ENCODE results near the gene TTLL13.
"Not testable (repeated sequence)": the region's sequence is repeated elsewhere in the genome, so short reads cannot be mapped to it uniquely, and the experiment has no call there.

The TTLL13 gene

DNA sequence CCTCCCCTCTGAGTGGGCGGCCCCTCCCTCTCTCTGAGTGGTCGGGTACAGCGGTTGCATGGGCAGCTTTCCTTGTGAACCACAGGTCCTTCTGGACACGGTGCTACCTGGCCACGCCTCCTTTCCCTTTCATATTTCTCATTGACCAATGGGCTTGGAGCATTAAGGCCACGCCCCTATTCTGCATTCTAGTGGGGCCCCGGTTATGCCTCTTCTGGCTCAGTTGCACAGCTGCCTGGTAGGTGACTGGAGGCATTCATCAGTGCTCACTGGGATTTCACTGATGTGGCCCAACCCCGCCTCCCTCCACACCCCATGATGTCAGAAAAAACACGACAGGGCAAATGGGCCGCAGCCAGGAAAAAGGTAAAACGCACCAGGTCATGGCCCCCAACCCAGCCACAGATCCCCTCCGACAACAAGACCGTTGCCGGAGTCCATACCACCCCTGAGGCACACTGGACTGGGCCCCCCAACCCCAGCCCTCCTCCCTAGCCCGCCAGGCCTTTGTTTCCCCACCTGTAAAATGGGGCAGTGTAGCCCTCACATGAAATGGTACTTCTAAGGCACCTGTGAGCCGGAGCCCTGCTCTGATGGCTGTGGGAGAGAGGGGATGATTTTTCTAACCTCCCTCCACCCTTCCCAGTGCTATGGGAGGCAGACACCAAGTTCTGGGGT, 42.5 kb downstream of the TTLL13 start:
- no peak for DNase-seq

DNA sequence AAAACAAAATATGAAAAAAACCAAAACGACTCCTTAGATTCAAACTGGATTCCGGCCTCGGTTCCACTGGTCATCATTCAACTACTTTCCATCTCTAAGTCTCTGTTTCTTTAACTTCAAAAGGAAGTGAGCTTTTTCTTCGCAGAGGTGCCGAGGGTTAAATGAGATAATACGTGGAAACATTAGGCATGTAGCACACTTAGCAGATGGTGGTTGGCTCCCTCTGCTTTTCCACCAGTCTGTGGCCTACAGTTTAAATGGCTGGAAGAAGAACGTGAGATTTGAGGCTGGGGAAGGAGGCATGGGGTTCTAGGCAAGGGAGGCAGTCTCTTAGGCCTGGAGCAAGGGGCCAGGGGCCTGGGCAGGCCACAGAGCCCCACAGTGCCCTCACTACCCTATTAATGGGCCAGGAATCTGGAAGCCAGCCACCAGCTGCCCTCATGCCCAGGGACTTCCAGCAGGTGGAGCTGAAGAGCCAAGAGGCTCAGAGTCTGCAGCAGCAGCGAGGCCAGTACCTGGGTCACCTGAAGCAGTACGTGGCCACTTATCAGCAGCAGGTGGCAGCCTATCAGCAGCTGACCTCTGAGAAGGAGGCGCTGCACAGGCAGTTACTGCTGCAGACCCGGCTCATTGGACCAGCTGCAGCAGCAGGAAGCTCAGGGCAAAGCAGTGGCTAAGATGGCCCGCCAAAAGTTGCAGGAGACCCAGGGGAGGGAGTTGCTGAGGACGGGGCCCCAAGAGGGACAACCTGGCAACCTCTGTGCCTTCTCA, 43.9 kb downstream of the TTLL13 start:
- not testable (repeated sequence) for DNase-seq

DNA sequence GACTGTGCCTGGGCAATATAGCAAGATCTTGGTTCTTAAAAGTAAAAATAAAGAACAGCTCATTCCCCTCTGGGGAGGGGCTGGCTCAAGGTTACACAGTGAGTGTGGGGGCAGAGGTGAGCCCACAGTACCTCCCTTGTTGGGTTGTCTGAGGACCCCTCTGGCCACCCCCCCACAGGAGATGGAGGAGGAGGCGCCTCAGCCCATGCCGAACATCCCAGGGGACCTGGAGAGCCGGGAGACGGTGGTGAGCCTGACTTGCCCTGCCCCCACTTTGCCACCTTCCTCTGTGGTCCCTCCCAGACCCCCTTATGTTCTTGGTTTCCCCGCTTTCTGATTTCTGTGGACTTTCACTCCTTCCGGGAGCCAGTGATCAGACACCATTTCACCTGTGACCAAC, 44.8 kb downstream of the TTLL13 start:
- DNase-seq = no peak

DNA sequence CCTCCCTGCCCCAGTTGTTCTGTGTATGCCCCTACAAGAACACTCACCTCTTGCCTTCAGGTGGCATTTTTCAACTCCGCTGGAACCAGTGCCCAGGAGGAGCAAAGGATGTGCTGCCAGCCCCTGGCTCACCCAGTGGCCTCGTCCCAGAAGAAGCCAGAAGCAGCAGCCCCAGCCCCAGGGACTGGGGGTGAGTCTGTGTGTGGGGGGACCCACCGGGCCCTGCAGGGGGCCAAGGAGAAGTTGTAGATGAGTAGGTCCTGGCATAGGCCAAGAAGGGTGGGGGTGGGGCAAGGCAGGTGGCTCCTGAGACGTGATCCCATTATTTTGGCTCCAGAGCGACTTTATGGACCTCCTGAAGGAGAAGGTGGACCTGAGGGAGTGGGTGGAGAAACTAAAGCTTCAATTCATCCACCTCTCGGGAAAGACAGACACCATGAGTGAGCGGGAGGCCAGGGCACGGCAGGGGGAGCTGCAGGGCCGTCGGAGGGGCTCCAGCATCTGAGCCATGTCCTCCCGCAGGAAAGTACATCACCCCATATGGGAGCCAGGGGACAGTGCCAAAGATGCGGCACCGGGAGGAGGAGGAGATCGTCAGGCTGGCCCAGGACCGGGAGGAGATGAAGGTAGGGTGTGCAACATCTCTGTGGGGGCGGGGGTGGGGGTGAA, 45.4 kb downstream of the TTLL13 start:
- no peak for DNase-seq

DNA sequence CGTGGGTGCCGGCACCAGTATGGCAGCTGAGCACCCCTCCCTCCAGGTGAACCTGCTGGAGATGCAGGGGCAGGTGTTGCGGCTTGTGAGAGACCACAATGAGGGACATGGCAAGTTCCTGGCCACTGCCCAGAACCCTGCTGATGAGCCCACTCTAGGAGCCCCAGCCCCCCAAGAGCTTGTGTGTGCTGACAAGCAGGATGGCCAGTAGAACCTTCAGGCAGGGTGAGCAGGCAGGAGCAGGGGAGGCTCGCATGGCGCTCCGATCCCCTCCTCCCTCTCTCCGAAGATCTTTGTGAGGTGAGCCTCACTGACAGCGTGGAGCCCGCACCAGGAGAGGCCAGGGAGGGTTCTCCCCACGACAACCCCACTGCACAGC, 45.9 kb downstream of the TTLL13 start:
- DNase-seq = no peak

DNA sequence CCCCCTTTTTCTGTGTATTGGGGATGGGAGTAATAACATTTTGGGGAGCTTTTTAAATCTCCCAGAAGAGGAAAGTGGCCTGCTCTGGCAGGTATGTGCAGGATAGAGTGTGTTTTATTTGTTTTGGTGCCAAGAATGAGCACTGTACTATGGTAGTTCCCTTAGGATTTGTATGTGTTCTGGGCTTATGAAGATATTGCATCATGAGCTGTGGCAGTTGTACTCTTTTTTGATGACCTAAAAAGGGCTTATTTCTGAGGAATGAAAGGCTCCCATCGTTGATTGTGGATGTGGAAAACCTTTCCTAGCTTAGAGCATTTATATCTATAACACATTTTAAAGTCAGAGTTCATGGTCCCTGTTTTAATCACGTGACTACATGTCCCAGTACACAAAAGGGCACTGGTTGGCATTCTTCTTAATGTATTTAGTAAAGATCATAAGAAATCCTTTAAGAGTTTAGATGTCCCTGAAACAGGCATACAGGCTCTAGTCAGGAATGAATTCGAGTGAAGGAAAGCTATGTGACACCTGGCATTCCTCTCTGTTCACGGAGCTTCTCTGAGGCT, 47.0 kb downstream of the TTLL13 start:
- not testable (repeated sequence) for DNase-seq

DNA sequence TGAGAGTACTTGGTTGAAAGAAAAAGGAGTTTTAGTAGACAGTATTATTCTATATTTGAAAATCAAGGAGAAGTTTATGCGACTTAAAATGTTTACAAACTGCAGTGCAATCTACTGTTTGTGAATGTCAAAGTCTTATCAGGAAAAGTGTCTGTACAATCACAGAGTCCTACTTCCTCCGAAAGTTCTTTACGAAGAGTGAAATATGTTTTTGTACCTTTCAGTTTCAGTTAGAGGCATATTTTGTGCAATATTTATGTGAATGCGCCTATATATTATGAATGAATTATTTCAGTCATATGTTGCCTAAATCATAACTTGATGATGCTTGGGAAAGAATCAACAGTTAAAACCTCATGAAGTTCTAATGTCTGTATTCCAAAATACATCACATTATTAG, 47.7 kb downstream of the TTLL13 start:
- no peak for DNase-seq

DNA sequence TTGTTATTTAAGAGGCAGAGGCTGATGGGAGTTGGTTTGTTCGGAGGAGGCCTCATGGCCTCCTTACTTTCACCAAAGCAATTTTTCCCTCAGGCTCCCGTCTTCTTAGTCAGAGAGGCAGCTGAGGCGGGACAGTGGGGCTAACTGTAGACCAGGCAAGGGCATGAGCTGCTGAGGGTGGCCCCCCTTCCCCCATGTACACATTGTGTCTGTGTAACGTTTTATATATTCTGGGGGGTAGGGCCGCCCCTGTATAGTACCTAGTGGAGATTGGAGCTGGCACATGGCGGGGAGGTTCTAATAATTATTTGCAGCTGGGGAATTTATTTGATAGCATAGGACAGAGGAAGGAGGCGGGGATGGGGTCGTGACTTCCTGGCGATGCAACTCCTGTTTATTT, 51.2 kb downstream of the TTLL13 start:
- DNase-seq = no peak

DNA sequence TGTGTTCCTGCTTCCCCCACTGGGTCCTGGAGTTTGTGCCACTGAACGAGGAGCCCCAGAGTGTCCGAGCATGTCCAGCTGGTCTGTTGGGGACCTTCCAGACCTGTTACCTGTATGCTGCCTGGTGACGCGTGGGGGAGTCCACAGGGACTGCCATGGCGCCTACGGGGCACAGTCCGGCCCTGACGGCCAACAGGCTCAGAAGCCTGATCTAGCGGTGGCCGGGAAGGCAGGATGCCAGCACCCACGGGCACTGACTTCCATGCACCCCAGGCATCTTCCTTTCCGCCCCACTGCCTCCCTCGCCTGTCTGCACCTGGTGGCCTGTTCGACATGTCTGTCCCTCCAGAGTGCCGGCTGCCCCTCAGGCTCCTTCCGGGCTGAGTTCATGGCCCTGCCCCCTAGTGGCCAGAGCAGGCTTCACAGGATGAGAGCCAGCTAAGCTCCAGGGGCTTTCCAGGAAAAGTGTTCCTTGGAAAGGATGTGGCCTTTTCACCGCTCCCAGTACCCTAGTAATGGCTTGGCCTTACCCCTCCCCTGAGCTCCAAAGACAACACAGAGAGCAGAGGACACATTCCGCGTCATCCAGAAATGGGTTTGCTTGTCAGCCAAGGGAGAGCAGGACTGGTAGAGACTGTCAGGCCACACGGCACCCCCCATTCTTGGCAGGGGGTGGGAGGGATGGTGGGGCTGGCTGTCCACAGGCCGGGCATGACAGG, 51.8 kb downstream of the TTLL13 start:
- no peak for DNase-seq

DNA sequence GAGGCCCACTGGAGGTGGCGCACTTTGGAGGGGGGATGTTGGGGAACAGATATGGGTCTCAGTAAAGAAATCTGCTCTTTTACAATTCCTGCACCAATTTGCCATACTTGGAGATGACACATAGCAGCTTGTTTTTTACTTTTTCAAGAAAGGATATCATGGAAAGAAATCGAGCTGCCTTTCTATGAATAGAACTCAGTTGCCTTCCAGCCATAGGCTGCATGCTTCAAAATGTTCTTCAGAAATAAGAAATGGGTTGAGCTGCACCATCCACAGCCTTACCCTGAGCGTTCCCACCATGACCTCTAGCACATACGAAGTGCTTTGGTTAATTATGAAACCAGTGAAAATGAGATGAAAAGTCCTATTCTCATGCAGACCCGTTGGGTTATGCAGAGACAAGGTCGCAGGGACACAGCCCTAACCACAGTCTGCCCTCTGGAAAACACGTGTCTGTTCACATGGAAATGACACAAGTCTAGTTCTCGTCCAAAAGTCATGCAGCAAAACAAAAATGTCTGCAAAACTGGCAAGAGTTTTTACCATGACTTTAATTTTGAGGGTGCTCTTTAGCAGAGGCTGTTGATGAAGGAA, 52.4 kb downstream of the TTLL13 start:
- DNase-seq = no peak

DNA sequence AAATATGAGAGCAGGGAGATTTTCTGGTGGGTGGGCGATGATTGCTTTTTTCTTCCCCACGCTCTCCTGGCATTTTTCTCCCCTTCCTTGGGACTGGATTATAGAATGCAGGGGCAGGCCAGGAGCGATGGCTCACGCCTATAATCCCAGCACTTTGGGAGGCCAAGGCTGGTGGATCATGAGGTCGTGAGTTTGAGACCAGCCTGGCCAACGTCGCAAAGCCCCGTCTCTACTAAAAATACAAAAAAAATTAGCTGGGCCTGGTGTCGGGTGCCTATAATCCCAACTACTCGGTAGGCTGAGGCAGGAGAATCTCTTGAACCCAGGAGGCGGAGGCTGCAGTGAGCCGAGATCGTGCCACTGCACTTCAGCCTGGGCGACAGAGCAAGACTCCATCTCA, 56.0 kb downstream of the TTLL13 start:
- DNase-seq = not testable (repeated sequence)

DNA sequence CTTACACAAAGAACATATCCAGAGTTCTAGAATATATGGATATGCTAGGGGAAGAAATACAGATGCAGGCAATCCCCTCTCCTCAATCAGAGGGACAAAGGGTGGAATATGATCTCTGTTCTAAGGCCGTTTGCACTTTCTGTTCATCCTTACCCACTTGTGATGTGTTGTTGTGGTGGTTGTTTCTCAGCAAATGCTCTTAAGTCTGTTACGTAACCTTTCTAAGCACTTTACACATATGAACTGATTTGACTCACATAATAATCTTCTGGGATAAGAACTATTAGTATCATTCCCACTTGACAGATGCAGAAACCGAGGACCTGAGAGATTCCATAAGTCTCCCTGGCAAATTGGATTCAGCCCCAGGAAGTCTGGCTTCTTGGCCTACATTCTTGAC, 56.6 kb downstream of the TTLL13 start:
- DNase-seq = no peak

DNA sequence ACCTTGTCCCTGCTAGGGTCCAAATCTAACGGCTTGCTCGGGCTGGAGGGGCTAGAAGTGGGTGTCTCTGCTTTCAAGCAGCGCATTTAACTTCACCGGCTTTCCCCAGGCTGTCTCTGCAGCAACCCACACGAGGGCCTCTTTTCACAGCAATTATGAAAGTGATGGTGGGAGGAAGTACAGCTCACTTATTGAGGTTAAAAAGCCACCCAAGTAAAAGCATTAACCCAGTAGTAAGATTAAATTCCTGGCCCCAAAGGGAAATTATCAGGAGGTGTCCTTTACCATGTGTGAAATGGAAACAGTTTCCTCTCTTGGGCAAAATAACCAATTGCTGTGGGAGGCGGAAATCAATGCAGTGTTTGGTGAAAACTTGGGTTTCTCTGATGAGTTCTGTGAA, 57.2 kb downstream of the TTLL13 start:
- DNase-seq = no peak

DNA sequence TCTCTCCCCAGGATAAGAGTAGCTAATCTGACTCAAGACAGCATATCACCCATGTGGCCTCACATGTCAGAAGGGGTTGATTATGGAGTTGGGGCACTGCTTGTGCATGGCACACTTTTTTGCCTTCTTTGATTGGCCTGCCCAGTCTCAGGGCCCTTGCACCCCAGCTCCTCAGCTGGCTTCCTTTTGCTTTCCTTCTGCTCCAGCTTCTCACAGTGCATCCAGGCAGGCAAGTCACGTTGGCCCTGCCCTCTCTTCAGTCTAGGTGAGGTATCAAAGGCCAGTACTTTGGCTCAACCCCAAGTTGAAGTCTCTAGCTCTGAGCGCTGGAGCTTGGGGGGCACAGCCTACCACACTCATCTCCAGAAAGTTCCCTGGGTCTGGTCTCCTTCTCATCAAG, 58.3 kb downstream of the TTLL13 start:
- no peak for DNase-seq

DNA sequence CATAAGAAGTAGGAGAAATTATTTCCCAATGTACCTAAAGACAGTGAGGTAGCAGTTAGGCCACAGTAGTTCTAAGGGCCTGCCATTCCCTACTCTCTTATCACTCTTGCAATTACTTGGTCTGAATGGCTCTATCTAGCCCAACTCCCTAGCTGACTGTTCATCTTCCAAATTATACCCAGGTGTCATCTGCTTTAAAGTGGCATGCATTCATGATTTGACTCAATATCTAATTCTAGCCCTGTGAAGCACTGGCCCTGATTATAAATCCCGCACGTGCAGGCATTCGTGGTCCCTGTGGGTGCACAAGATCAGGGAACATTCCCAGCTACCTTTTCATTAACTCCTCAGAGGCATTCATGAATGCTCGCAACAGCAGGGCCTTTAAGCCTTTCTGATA, 59.7 kb downstream of the TTLL13 start:
- DNase-seq = no peak

Data from right forelimb (tissue), 1 donor.